HG03025 (cell line): Measurements from ENCODE around the gene CORO2B.

ENCODE experiments used
- ATAC-seq: cut with Tn5 transposase; IDR thresholded peaks from one replicate; pipeline ENCODE4 v1.9.1; 2021; ENCODE audit warnings: mild to moderate bottlenecking, moderate library complexity; ENCODE audit not compliant: unreplicated experiment, low FRiP score

CORO2B gene, protein sequence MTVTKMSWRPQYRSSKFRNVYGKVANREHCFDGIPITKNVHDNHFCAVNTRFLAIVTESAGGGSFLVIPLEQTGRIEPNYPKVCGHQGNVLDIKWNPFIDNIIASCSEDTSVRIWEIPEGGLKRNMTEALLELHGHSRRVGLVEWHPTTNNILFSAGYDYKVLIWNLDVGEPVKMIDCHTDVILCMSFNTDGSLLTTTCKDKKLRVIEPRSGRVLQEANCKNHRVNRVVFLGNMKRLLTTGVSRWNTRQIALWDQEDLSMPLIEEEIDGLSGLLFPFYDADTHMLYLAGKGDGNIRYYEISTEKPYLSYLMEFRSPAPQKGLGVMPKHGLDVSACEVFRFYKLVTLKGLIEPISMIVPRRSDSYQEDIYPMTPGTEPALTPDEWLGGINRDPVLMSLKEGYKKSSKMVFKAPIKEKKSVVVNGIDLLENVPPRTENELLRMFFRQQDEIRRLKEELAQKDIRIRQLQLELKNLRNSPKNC

DNA sequence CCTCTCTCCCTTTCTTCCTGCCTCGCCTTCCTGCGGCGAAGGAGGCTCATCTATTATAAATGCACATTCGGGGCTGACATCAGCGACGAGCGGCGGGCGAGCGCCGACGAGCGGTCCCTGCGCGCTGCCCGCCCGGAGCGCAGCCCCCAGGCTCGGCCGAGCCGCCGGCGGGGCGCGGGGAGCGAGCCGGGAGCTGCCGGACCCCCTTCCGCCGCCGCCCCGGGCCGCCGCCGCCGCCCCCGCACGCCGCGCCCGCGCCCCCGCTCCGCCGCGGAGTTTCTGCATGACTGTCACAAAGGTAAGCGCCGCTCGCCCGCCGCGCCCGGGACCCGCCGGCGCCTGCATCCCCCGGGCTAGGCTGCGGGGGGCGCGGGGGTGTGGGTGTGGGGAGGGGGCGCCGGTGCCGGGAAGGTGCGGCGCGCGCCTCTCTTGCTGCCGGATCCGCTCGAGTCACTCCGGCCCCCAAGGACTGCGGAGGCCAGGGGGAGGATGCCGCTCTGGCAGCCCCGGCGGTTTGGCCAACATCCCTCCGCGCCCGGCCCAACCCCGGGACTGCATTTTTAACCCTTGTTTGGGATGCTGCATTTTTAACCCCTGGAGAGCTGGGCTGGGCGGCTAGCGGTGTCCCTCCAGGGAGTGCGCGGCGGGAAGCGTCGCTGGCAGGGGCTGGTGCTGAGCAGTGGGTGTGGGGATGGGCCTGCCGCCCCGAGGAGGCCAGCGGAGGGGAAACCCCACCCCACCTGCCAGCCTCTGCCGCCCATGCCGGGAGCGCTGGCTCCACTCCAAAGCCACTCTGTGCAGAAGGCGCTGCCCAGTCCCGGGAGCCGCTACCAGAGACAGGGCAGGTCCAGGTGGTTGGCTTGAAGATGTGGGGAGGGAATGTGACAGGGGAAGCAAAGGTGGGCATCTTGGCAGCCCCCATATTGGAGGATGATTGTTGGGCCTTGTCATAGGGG is at the start of gene CORO2B:
CORO2B (plus strand) TSS at position 14 of the 956 bp plus-strand sequence; CDS start at position 284, 270 bp downstream.
- ATAC-seq, result no peak

DNA sequence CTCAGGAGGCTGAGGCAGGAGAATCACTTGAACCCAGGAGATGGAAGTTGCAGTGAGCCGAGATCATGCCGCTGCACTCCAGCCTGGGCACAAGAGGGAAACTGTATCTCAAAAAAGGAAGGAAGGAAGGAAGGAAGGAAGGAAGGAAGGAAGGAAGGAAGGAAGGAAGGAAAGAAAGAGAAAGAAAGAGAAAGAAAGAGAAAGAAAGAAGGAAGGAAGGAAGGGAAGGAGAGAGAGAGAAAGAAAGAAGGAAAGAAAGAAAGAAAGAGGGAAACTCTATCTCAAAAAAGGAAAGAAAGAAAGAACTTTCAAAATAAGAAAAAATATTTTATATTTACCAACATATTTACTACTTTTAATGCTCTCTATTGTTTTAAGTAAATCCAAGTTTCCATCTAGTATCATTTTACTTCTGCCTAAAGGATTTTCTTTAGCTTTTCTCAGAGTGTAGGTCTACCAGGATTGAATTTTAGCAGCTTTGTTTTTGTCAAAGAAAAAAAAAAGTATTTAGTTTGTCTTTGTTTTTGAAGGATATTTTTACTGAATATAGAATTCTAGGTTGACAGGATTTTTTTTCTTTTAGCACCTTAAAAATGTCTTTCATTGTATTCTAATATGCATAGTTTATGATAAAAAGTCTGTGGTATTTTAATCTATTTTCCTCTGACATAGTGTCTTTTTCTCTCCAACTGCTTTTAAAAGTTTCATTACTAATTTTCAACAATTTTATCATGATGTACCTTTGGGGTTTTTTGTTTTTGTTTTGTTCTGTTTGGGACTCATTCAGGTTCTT is 47.2 kb upstream of the CORO2B start:
- ATAC-seq, result no peak

DNA sequence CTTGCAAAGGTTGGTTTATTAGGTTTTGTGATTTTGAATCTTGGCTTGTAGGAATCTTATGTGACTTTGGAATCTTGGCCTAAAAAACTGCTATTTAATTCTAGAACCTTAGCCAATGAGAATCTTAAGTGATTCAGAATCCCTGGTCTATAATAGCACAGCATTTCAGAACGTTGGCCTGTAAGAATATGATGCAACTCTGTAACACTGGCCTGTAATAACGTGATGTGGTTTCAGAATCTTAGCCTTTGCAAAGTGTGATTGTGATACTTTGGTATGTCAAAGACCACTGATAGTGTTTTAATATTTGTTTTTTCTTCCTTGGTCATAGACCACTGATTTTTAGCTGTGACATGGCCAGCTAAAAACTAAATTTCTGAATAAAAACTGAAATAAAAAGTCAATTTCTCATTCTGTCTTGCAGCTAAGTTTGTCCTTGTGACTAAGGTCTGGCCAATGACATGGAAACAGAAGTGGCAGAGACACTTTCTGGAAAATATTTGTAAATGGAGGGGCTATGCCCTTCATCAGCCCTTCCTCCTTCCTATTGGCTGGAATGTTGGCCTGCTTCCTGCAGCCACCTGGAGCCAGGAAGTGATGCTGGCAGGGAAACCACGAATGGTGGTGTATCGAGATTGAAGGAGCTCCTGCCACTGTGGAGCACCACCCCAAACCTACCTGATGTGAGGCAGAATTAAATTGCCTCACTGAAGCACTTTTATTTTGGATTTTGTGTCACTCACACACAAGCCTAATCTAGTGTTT is 42.3 kb upstream of the CORO2B start:
- ATAC-seq, result no peak

DNA sequence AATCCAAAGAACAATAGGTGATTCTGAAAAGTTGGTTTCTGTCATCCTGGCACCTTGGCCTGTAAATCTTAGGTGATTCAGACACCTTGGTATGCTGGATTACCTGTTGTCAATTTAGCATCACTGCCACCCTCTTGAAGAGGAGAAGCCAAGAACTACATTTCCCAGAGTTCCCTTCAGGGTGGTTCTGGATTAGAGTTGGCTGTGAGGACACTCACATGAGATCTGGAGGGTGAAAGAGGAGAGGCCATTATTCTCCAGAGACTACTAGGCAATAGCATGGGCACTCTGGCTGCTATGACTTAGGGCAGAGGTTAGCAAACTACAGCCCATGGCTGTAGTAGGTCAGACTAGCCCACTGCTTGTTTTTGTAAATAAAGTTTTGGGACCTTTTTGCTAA is 41.7 kb upstream of the CORO2B start:
- ATAC-seq, result no peak

DNA sequence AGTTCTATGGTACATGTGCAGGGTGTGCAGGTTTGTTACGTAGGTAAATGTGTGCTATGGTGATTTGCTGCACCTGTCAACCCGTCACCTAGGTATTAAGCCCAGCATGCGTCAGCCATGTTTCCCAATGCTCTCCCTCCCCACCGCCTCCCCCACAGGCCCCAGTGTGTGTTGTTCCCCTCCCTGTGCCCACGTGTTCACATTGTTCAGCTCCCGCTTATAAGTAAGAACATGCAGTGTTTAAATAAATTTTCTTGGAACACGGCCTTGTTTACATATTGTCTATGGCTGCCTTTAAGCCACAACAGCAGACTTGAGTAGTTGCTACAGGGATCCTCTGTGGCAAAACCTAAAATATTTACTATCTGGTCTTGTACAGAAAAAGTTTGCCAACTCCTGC is 41.3 kb upstream of the CORO2B start:
- ATAC-seq, result no peak

DNA sequence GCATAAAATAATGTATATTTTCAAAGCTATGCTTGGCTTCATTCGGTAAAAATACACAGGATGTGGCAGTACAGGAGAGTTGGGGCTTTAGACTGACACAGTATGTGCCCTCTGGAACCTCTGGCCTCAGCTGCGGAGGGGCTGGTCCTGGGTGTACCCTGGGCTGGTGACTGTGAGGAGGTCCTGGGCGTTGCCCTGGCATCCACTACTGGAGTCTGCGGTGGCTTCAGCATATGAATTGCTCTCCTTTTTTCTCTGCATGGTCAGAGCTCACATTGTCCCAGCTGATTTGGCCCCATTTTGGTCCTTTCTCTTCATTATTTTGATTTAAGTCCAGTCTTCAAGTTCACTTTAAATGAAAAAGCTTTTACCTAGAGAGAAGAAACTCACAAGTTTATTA is 40.5 kb upstream of the CORO2B start:
- no peak for ATAC-seq

DNA sequence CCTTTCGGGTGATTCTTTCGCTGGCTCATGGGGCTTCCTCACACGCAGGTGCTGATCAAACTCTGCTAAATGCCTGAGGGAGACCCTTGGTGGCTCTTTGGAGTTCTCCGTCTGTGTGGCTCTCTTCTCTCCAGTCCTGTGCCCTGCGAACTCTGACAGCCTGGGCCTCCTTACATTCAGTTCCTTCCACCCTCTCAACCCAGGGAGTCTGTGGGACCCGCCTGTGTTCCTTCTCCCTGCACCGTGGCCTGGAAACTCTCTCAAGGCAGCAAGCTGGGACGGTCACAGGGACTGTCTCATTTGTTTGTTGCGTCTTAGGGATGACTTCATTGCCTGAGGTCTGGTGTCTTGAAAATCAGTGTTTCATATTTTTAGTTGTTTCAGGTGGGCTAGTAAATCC is 37.0 kb upstream of the CORO2B start:
- no peak for ATAC-seq

DNA sequence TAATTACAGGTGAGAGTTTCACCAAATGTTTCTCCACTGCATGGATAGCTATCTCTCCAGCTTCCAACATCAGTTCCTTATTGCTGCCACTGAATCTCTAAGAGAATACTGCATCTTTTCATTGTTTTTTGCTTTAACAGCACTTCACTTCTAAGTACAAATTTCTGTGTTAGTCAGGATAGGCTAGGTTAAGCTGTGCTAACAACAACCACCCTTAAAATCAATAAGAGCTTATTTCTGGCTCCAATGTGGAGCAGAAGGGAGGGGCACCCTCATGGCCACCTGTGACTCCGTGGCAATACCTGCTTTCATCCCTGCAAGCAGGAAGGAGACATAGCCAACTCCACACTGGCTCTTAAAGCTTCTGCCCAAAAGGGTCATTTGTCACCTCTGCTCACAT is 36.4 kb upstream of the CORO2B start:
- ATAC-seq, result no peak

DNA sequence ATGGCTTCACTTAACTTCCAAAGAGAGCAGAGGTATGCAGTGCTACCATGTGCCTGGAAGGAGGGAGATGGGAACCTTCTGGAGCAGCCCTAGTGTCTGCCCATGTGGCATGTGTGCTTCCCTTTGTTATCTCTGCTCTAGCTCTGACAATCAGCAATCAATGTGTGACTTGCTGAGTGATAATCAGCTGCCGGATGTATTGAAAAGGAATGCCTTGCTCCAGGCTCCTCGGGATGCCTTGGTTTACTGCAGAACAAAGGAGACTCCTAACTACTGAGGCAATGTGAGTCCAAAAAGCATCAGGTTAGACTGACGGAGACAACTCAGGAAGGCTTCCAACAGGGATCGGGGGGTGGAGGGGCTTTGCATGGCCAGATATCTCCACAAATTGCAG is 36.0 kb upstream of the CORO2B start:
- no peak for ATAC-seq

DNA sequence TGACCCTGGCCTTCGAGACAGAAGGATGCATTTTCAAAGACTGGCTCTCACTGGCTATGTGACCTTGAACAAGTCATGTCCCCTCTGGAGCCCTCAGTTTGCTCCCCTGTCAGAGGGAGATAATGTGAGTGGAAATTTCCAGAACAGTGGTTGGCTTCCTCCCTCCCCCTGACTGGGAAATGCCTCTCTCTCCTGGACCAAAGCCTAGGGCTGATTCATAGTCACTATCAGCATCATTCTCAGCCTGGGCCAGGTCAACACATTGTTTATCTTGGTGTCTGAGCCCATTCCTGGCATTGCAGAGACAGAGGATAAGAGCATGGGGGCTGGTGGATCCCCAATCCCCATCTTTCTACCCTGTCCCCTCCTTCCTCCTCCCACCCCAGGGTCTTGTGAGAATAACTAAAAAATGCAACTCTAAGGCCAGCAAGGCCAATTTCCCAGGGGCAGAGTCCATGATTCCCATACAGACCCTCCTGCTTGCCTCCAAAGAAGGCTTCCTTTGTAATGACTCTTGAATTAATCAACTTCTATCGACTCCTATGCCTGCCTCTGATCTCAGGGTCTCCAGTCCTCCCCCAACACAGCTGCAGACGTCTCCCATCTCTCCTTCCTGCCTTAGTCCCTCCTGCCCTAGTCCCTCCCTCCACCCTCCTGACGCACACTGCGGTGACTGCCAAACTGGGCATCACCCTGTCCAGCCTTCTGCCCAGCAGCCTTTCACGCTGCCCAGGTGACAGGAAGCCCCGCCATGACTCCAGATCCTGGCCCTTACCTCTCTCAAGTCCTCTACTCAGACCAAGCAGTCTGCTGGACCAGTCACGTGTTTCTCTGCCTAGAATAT is 35.4 kb upstream of the CORO2B start:
- no peak for ATAC-seq

DNA sequence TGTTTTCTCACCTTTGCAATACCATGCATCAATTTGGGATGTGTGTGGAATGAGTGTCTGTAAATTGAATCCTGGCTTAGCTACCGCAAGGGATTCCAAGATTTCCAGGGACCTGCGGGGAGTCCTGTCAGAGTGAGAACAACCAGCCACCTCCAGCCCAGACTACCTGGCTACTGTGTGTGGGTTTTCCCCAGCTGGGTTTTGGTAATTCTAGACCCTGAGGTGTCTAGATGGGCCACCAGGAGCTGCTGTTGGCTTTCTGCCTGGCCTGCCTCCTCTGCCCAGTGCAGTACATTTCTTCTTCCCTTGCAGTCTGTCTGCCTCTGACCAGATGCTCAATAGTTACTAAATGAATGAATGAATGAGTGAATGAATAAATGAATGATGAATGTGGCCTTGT is 32.5 kb upstream of the CORO2B start:
- ATAC-seq, result no peak

DNA sequence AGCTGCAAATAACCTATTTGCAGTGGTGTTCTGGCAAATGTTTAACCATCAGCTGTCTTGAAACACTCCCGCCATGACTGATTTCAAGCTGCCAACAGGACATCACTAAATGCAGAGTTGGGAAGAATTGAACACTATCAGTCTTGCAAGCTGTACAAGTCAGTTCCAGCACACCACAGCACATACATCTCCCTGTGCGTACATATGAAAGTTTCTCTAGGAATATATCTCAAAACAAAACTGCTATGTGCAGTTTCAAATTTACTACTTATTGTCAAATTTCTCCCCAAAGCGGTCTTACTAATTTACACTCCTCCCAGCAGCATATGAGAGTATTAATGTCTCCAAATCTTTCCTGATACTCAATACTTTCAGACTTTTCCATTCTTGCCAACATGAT is 30.4 kb upstream of the CORO2B start:
- ATAC-seq, result no peak

DNA sequence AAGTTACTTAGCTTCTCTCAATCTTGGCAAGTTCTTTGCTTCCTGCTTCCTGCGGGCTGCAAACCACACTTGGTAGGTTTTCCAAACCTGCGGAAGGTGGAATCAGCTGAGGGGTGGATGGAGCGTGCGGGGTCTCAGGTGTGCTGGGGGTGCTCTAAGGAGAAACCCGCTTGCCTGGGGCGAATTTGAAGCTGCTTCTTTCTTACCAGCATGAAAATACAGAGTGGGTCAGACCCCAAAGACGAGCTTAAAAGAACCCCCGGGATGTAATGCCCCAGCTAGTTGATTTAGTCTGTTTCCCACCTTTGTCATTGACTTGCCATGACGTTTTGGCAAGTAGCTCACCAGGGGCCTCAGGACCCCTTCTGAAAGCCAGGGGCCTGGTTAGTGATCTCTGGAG is 28.8 kb upstream of the CORO2B start:
- no peak for ATAC-seq

DNA sequence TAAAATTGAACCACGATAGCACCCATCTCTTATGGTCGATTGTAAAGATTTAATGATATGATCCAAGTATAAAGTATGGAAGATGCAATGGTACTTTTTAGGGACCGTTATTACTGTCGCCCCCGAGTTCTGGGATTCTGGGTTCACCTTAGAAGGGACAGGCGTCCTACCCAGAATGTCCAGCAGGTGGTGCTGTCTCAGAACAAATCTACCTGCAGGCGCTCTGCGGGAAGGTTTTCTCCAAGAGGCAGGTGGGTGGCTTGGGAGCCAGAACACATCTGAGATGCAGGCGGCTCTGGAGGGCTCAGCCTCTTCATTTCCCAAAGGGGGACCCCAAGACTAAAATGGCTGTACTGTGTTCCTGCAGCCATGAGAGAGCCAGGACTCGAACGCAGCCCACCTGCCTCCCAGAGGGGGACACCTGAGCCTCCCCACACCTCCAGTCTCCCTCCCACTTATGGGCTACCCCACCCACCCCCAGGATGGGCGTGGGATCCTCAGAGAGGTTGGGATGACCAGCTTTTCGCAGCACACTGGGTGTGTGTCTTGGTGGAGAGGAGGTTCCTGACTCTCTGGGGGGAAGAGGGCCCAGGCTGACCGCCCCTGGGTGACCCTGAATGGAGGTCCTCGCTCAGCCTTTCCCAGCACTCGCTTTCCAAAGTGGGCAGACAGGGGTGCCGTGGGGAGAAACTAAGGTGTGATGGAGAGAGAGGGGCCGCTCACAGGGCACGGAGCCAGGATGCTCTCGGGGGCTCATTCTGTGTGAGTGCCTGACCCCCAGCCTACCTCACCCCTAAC is 28.1 kb upstream of the CORO2B start:
- ATAC-seq, result no peak

DNA sequence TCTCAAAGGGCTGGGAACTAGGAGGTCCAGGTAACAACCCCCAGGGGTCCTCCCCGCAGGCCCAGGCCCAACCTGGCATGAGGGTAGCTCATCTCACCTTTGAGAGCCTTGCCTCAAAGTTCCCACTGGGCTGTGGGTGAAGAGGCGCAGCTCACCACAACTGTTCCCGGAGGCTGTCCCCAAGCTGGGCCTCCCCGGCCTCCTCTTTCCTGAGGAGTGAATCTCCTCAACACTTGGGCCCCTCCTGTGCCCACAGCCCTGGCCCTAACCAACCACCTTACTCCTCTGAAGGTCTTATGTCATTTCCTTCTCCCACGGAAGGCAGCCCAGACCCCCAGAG is 27.5 kb upstream of the CORO2B start:
- ATAC-seq, result no peak

DNA sequence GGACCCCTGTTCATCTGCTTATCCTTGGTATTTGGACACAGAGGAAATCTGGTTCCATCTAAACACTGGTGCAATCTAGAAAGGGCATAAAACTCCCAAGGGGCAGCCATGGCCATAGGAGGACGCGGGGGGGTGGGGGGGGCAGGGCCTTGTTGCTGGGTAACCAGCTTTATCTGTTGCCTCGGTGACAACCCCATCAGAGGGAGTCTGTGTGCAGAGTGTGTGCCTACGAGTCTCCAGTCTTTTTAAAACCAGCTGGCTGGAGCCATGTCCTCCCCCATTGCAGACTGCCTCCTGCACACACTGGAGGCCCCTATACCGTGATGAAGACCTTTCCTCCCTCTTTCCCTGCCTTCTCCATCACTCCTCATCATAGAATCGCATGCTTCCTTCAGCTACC is 26.4 kb upstream of the CORO2B start:
- ATAC-seq, result no peak

DNA sequence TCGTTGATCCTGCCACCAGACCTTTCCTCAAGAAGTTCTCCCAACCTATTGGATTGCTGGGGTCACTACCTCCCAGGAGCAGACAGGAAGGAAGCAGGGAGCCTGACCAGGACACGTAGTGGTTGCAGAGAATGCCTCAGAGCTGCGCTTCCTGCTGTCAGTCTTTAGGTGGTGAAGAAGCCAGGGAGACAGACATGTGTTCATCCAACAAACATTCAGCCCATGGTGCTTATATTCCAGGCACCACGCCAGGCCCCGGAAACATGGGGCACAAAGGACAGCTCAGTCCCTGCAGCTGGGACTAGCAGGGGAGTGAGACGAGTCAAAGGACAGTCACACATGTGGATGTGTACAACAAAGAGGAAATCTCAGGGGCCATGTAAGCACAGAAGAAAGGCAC is 26.0 kb upstream of the CORO2B start:
- no peak for ATAC-seq

DNA sequence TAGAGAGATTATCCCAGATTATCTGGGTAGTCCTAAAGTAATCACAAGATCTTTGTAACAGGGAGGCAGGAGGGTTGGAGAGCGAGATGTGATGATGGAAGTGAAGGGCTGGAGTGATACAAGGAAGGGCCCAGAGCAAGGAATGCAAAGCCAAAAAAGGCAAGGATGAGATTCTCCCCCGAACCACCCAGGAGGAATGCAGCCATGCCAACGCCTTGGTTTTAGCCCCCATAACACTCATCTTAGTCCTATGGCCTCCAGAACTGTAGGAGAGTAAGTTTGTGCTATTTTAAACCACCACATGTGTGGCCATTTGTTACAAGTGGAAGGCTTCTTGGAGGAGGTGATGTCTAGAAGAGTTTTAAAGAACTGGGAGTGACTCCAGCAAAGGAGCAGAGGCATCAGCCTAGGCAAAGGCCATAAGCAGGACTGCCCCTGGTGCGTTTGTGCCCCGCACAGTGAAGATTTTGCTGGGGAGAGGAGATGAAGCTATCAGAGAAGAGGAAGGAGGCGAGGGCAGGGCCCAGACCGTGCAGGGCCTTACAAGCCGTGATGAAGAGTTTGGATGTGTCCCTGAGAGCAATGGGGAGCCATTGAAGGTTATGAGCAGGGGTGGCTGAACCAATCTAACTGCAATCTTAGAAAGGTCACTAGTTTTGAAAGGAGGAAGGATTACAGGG is 25.3 kb upstream of the CORO2B start:
- ATAC-seq, result no peak
